Myometrial cell (primary cell): ENCODE measurements around the gene NDUFA1. TPM values are rescaled to one million over a fixed set of nuclear protein-coding genes. Genes with fewer than 3 reads are reported as not detected.

ENCODE experiments used
- total RNA-seq: library from RNA; depleted of rRNA; stranded (reverse); fragments of >200 nt; gene quantifications from 2 replicates; pipeline ENCODE4 v1.2.3, GENCODE V29; 2015

The NDUFA1 gene
- 57.7 and 63.8 TPM in 2 replicates for total RNA-seq

GRCh38 chrX:119871599-119872395, at the start of gene NDUFA1, which contains the start of gene RNF113A:
NDUFA1 (plus strand) TSS chrX:119871832; CDS start chrX:119871912, 80 bp downstream.
RNF113A (minus strand) TSS chrX:119871733; CDS start chrX:119871613, 120 bp downstream.

GRCh38 chrX:119852382-119853353, 19.0 kb upstream of the NDUFA1 start, which contains the start of gene UPF3B:
UPF3B (minus strand) TSS chrX:119852963; CDS start chrX:119852928, 35 bp downstream.

GRCh38 chrX:119895843-119896326, 24.3 kb downstream of the NDUFA1 start, which contains the start of gene AKAP14:
AKAP14 (plus strand) TSS chrX:119895893; CDS start chrX:119903224, 7,331 bp downstream.

Other genes with a start within 250 kb of the NDUFA1 start
- 16.7 and 20.6 TPM in 2 replicates for gene SEPTIN6, start 178.7 kb upstream of the NDUFA1 start, total RNA-seq
- gene SOWAHD, start 113.2 kb upstream of the NDUFA1 start, total RNA-seq: not detected in 2 replicates
- gene RPL39, start 80.2 kb upstream of the NDUFA1 start, total RNA-seq: 5,842 and 7,254 TPM in 2 replicates
- gene UPF3B, start 18.9 kb upstream of the NDUFA1 start, total RNA-seq: 0.86 and 1.6 TPM in 2 replicates
- gene RNF113A, start 99 bp upstream of the NDUFA1 start, total RNA-seq: 11.8 and 16.0 TPM in 2 replicates
- not detected in 2 replicates for gene AKAP14, start 24.1 kb downstream of the NDUFA1 start, total RNA-seq
- 3.2 TPM in 2 replicates for gene NKAP, start 71.9 kb downstream of the NDUFA1 start, total RNA-seq
- gene RHOXF2B, start 205.9 kb downstream of the NDUFA1 start, total RNA-seq: not detected in 2 replicates
- not detected in 2 replicates for gene RHOXF1, start 244.1 kb downstream of the NDUFA1 start, total RNA-seq